ENCODE results near the gene EPAS1. TPM values are rescaled to one million over a fixed set of nuclear protein-coding genes. Genes with fewer than 3 reads are reported as not detected.
A peak's percentile ranks its signal among the peaks of the same experiment; 100 is the strongest.

The EPAS1 gene
- total and polyA plus RNA-seq, 8 donors: 190 to 962 (median 244) TPM

GRCh38 chr2:46266134-46266533 lies 31.1 kb upstream of the EPAS1 start:
- no peaks in the 10 kb centered on the region for H3K9me3 ChIP-seq
- H3K4me3 ChIP-seq: no peak overlapping the region
- TF ChIP-seq CTCF (IDR thresholded peaks at IDR 0.05): no peak
- no peaks in the 10 kb centered on the region for H3K27me3 ChIP-seq
- no peaks in the 10 kb centered on the region for H3K36me3 ChIP-seq
- ATAC-seq (no peak), DNase-seq (no peak)
- peaks cover 0 to 31% of the 10 kb centered on the region in 2 donors for H3K4me1 ChIP-seq
- no peak overlapping the region for H3K27ac ChIP-seq
- intact Hi-C loops (cut with DNase I): no loop called here

- Histone ChIP-seq H3K36me3 (no peaks in the 10 kb centered on the region), H3K4me1 (peaks cover 0 to 31% of the 10 kb centered on the region in 2 donors), H3K27ac (peak overlapping the region; percentile 9 to 10), H3K27me3 (no peaks in the 10 kb centered on the region), H3K9me3 (no peaks in the 10 kb centered on the region), H3K4me3 (no peak overlapping the region)
- DNase-seq (peak in 1 of 4 donors; percentile 58), ATAC-seq (no peak)
- no peak for TF ChIP-seq CTCF (IDR thresholded peaks at IDR 0.05)
- intact Hi-C loops (cut with DNase I): no loop called here
Measured at GRCh38 chr2:46267616-46268015, 29.6 kb upstream of the EPAS1 start.

GRCh38 chr2:46268196-46268595 lies 29.0 kb upstream of the EPAS1 start:
- Histone ChIP-seq H3K27me3 (no peaks in the 10 kb centered on the region), H3K4me1 (peaks cover 0 to 31% of the 10 kb centered on the region in 2 donors), H3K4me3 (no peak overlapping the region), H3K9me3 (no peaks in the 10 kb centered on the region), H3K27ac (peak overlapping the region; percentile 9 to 10), H3K36me3 (no peaks in the 10 kb centered on the region)
- TF ChIP-seq CTCF (IDR thresholded peaks at IDR 0.05): no peak
- peak; percentile 71 for ATAC-seq
- DNase-seq: no peak
- intact Hi-C loops (cut with DNase I): no loop called here

- H3K4me3 ChIP-seq: no peak overlapping the region
- H3K9me3 ChIP-seq: no peaks in the 10 kb centered on the region
- no peak for TF ChIP-seq CTCF (IDR thresholded peaks at IDR 0.05)
- peaks cover 0 to 35% of the 10 kb centered on the region in 2 donors for H3K4me1 ChIP-seq
- H3K27ac ChIP-seq: no peak overlapping the region
- H3K27me3 ChIP-seq: no peaks in the 10 kb centered on the region
- DNase-seq (no peak), ATAC-seq (no peak)
- intact Hi-C loops (cut with DNase I): no loop called here
- H3K36me3 ChIP-seq: no peaks in the 10 kb centered on the region
Measured at GRCh38 chr2:46269001-46269400, 28.2 kb upstream of the EPAS1 start.

- H3K36me3 ChIP-seq: no peaks in the 10 kb centered on the region
- no peak for TF ChIP-seq CTCF (IDR thresholded peaks at IDR 0.05)
- H3K27ac ChIP-seq: no peak overlapping the region
- DNase-seq (no peak), ATAC-seq (no peak)
- intact Hi-C loops (cut with DNase I): loop anchor here in 1 of 2 donors (10.0 kb wide), 1 partner anchor 185 kb away; no protein-coding TSS in a partner anchor
- H3K27me3 ChIP-seq: no peaks in the 10 kb centered on the region
- peaks cover 0 to 42% of the 10 kb centered on the region in 2 donors for H3K4me1 ChIP-seq
- H3K4me3 ChIP-seq: no peak overlapping the region
- H3K9me3 ChIP-seq: no peaks in the 10 kb centered on the region
Measured at GRCh38 chr2:46269544-46270273, 27.5 kb upstream of the EPAS1 start.
